GM23248 (cell line): Measurements from ENCODE around the gene FCER1G. TPM values are rescaled to one million over a fixed set of nuclear protein-coding genes. Genes with fewer than 3 reads are reported as not detected.
A peak's percentile ranks its signal among the peaks of the same experiment; 100 is the strongest.

Experiments used
- DNase-seq: peaks from one replicate; pipeline ENCODE4 v3.0.0-alpha.2; 2015
- H2AFZ ChIP-seq: fragments of 200-600 bp; sonication (generic); 2 replicates; pipeline ENCODE4 v1.6.1; 2016; ENCODE audit warnings: antibody characterized with exemption
- H3F3A ChIP-seq: fragments of 200-600 bp; sonication (generic); 2 replicates; pipeline ENCODE4 v1.6.1; 2016; ENCODE audit warnings: mild to moderate bottlenecking, antibody characterized with exemption, mixed run types; ENCODE audit not compliant: insufficient read depth
- H3K27ac ChIP-seq: fragments of 200-600 bp; sonication (generic); 2 replicates; pipeline ENCODE4 v1.5.1; 2016; ENCODE audit warnings: mild to moderate bottlenecking
- H3K27me3 ChIP-seq: fragments of 200-600 bp; sonication (generic); replicated peaks from 2 replicates; pipeline ENCODE4 v1.6.1; 2016; ENCODE audit warnings: mild to moderate bottlenecking; ENCODE audit not compliant: insufficient read depth
- H3K36me3 ChIP-seq: fragments of 200-600 bp; sonication (generic); 2 replicates; pipeline ENCODE4 v1.6.1; 2016; ENCODE audit warnings: low read depth, mild to moderate bottlenecking
- H3K4me1 ChIP-seq: fragments of 200-600 bp; sonication (generic); 2 replicates; pipeline ENCODE4 v1.6.1; 2016; ENCODE audit warnings: mild to moderate bottlenecking; ENCODE audit not compliant: insufficient read depth
- H3K4me2 ChIP-seq: fragments of 200-600 bp; sonication (generic); one replicate; pipeline ENCODE4 v1.6.1; 2016; ENCODE audit warnings: mild to moderate bottlenecking; ENCODE audit not compliant: unreplicated experiment
- H3K4me3 ChIP-seq: fragments of 200-600 bp; sonication (generic); 2 replicates; pipeline ENCODE4 v1.5.1; 2016; ENCODE audit warnings: mild to moderate bottlenecking
- H3K79me2 ChIP-seq: fragments of 200-600 bp; sonication (generic); 2 replicates; pipeline ENCODE4 v1.6.1; 2016; ENCODE audit warnings: mild to moderate bottlenecking; ENCODE audit not compliant: insufficient read depth
- H3K9ac ChIP-seq: fragments of 200-600 bp; sonication (generic); 2 replicates; pipeline ENCODE4 v1.6.1; 2016; ENCODE audit warnings: mild to moderate bottlenecking
- H3K9me2 ChIP-seq: fragments of 200-600 bp; sonication (generic); 2 replicates; pipeline ENCODE4 v1.6.1; 2016; ENCODE audit warnings: mixed run types, mild to moderate bottlenecking, moderate library complexity; ENCODE audit not compliant: insufficient read depth
- H3K9me3 ChIP-seq: fragments of 200-600 bp; sonication (generic); one replicate; pipeline ENCODE4 v1.6.1; 2017; ENCODE audit warnings: low read depth
- H4K20me1 ChIP-seq: fragments of 200-600 bp; sonication (generic); 2 replicates; pipeline ENCODE4 v1.6.0; 2016; ENCODE audit not compliant: insufficient read depth
- EZH2 ChIP-seq: fragments of 200-600 bp; sonication (generic); IDR thresholded peaks from 2 replicates; pipeline ENCODE4 v1.6.1; 2018; ENCODE audit warnings: antibody characterized with exemption, mild to moderate bottlenecking; ENCODE audit not compliant: insufficient read depth, poor library complexity, severe bottlenecking
- EZH2phosphoT487 ChIP-seq: fragments of 200-600 bp; sonication (generic); IDR thresholded peaks from 2 replicates; pipeline ENCODE4 v1.6.1; 2018; ENCODE audit warnings: antibody characterized with exemption, moderate library complexity, mild to moderate bottlenecking, low read depth; ENCODE audit not compliant: insufficient read depth
- WGBS, 2 experiments: methylation state at CpG; one replicate each; pipeline ENCODE4 v1.1.6; 2015 to 2017; ENCODE audit warnings: low lambda C conversion rate in 2 of 2, low coverage in 1 of 2; ENCODE audit errors: missing lambda C conversion rate in 2 of 2; 5-methylcytosine and 5-hydroxymethylcytosine counted together
- in situ Hi-C: fragments of 300-500 bp; cut with MboI; formaldehyde crosslinking; loops from 2 replicates; pipeline ENCODE4 v1.15.0; 2020
- polyA plus RNA-seq: library from polyadenylated mRNA; unstranded; fragments of >200 nt; fragmentation: Nextera tagmentation; extraction: Ambion mirVana; gene quantifications from 2 replicates; pipeline ENCODE4 v1.2.1, GENCODE V29; 2016
- total RNA-seq: library from RNA; depleted of rRNA; stranded (reverse); fragments of >200 nt; shearing (Covaris generic); gene quantifications from 2 replicates; pipeline ENCODE4 v1.2.3, GENCODE V29; 2014

FCER1G gene
- total and polyA plus RNA-seq, 2 experiments from 2014 or later, result 0.49 TPM; not detected in 1

DNA sequence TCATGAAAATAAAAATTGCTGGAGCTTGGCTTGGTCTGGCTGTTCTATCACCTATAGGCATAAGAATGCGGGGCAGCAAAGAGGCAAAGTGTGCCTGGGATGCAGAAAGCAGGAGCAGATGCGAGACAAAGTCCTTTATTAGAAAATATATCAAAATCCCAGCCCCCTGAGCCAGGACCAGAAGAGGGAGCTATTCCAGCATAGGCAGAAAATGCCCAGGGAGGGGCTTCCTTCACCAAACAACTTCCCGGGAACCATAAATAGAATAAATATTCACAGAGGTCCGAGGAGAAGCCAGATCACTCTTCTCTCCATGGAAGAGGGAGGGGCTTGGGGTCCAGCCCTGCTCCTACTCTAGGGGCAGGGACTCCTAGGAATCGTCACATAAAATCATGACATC is 43.9 kb upstream of the FCER1G start:
- Histone ChIP-seq H3K9me2 (no peaks in the 10 kb centered on the region), H3K9ac (no peak overlapping the region), H3K27ac (no peak overlapping the region), H2AFZ (no peak overlapping the region), H3K36me3 (peaks cover 23% of the 10 kb centered on the region), H4K20me1 (no peaks in the 10 kb centered on the region), H3K9me3 (no peaks in the 10 kb centered on the region), H3K79me2 (peaks cover 15% of the 10 kb centered on the region), H3K4me3 (no peak overlapping the region), H3K4me1 (peaks cover 23% of the 10 kb centered on the region), H3K4me2 (no peak overlapping the region), H3F3A (peaks cover 23% of the 10 kb centered on the region), H3K27me3 (no peaks in the 10 kb centered on the region)
- TF ChIP-seq EZH2phosphoT487, result no peak
- TF ChIP-seq EZH2, result no peak
- in situ Hi-C loops, result no loop called here
- DNase-seq, result peak; percentile 36
- 60 to 61% methylated on average over 5 of the region's 5 CpGs for WGBS, 2 experiments

GRCh38 chr1:161171696-161172095 is 43.4 kb upstream of the FCER1G start:
- Histone ChIP-seq H3K79me2 (peaks cover 20% of the 10 kb centered on the region), H4K20me1 (no peaks in the 10 kb centered on the region), H3K27ac (peak overlapping the region; percentile 93), H3K9me3 (no peaks in the 10 kb centered on the region), H3K27me3 (no peaks in the 10 kb centered on the region), H3K4me2 (no peak overlapping the region), H3K4me1 (peaks cover 23% of the 10 kb centered on the region), H3F3A (peaks cover 25% of the 10 kb centered on the region), H3K36me3 (peaks cover 23% of the 10 kb centered on the region), H3K9me2 (no peaks in the 10 kb centered on the region), H2AFZ (no peak overlapping the region), H3K9ac (peak overlapping the region; percentile 78; the same call in 1 of the 2 replicates), H3K4me3 (no peak overlapping the region)
- TF ChIP-seq EZH2, result no peak
- TF ChIP-seq EZH2phosphoT487, result no peak
- in situ Hi-C loops, result no loop called here
- 67 to 69% methylated on average over 11 to 12 of the region's 12 CpGs for WGBS, 2 experiments
- no peak for DNase-seq

GRCh38 chr1:161172349-161172748 is 42.7 kb upstream of the FCER1G start:
- 100% methylated on average over 1 of the region's 1 CpG for WGBS, 2 experiments
- in situ Hi-C loops, result no loop called here
- TF ChIP-seq EZH2, result no peak
- TF ChIP-seq EZH2phosphoT487, result no peak
- H3F3A ChIP-seq, result peaks cover 25% of the 10 kb centered on the region
- peak overlapping the region; percentile 78 for H3K9ac ChIP-seq
- peaks cover 23% of the 10 kb centered on the region for H3K36me3 ChIP-seq
- peaks cover 23% of the 10 kb centered on the region for H3K4me1 ChIP-seq
- H2AFZ ChIP-seq, result no peak overlapping the region
- peak overlapping the region; percentile 93 for H3K27ac ChIP-seq
- H3K79me2 ChIP-seq, result peaks cover 26% of the 10 kb centered on the region
- no peak for DNase-seq
- peak overlapping the region; percentile 16; the same call in 1 of the 2 replicates for H3K4me3 ChIP-seq
- no peaks in the 10 kb centered on the region for H3K27me3 ChIP-seq
- H3K9me2 ChIP-seq, result no peaks in the 10 kb centered on the region
- peak overlapping the region; percentile 73 for H3K4me2 ChIP-seq
- H4K20me1 ChIP-seq, result no peaks in the 10 kb centered on the region
- H3K9me3 ChIP-seq, result no peaks in the 10 kb centered on the region

GRCh38 chr1:161172776-161173376 is 42.2 kb upstream of the FCER1G start:
- DNase-seq, result peak; percentile 95
- Histone ChIP-seq H3K27ac (peak overlapping the region; percentile 93), H4K20me1 (no peaks in the 10 kb centered on the region), H3K9me3 (no peaks in the 10 kb centered on the region), H3K27me3 (no peaks in the 10 kb centered on the region), H3K9me2 (no peaks in the 10 kb centered on the region), H3K79me2 (peaks cover 26% of the 10 kb centered on the region), H3K36me3 (peaks cover 23% of the 10 kb centered on the region), H3K4me3 (peak overlapping the region; percentile 16), H3F3A (peaks cover 25% of the 10 kb centered on the region), H2AFZ (no peak overlapping the region), H3K4me1 (peaks cover 23% of the 10 kb centered on the region), H3K4me2 (peak overlapping the region; percentile 73), H3K9ac (peak overlapping the region; percentile 78)
- WGBS, 2 experiments, result 25% methylated on average over 4 of the region's 4 CpGs
- in situ Hi-C loops, result no loop called here
- TF ChIP-seq EZH2phosphoT487 (peak; percentile 92), EZH2 (no peak)
